IMR-90 (cell line): Measurements from ENCODE around the gene MCM3AP. TPM values are rescaled to one million over a fixed set of nuclear protein-coding genes. Genes with fewer than 3 reads are reported as not detected.

Source experiments
- ATAC-seq: fragments of 200-7000 bp; cut with Tn5 transposase; 2 replicates; pipeline ENCODE4 v1.9.1; 2020; ENCODE audit warnings: low read depth, mild to moderate bottlenecking, moderate library complexity
- BruUV-seq: library from RNA; stranded (reverse); fragments of 400-500 nt; replicated peaks from 2 replicates; lab custom pipeline; 2021; lab: Mats Ljungman, UMichigan
- CTCF ChIA-PET: fragments of 300-600 bp; formaldehyde crosslinking; extraction: SDS; loops from one replicate; lab custom pipeline; 2021; ENCODE audit warnings: antibody characterized with exemption; lab: Yijun Ruan, JAX
- POLR2A ChIA-PET: fragments of 300-600 bp; sonication (Branson Sonifier 250); formaldehyde crosslinking; loops from one replicate; lab custom pipeline; 2022; ENCODE audit warnings: antibody characterized with exemption; ENCODE audit not compliant: unreplicated experiment; lab: Charles Lee
- DNase-seq: peaks from one replicate; pipeline ENCODE4 v3.0.0; 2013
- H2AFZ ChIP-seq: replicated peaks from 2 replicates; pipeline ENCODE3; 2013; ENCODE audit warnings: low read length, mild to moderate bottlenecking; ENCODE audit not compliant: poor library complexity
- H2AK5ac ChIP-seq: 2 replicates; pipeline ENCODE4 v1.6.1; 2013; ENCODE audit warnings: low read depth, low read length, inconsistent platforms
- H2AK9ac ChIP-seq: replicated peaks from 2 replicates; pipeline ENCODE3; 2013; ENCODE audit warnings: mild to moderate bottlenecking, low read depth, low read length, moderate library complexity; ENCODE audit not compliant: poor library complexity
- H2BK120ac ChIP-seq: 2 replicates; pipeline ENCODE4 v1.6.1; 2013; ENCODE audit warnings: low read depth, low read length, inconsistent platforms
- H2BK15ac ChIP-seq: 3 replicates; pipeline ENCODE4 v1.6.1; 2013; ENCODE audit warnings: low read depth, low read length, inconsistent platforms
- H2BK20ac ChIP-seq: 2 replicates; pipeline ENCODE4 v1.6.1; 2013; ENCODE audit warnings: low read depth, mild to moderate bottlenecking, inconsistent platforms, low read length, moderate library complexity
- H2BK5ac ChIP-seq: 2 replicates; pipeline ENCODE4 v1.6.1; 2013; ENCODE audit warnings: mild to moderate bottlenecking, low read depth, low read length, inconsistent platforms; ENCODE audit not compliant: poor library complexity, severe bottlenecking
- H3K14ac ChIP-seq: replicated peaks from 2 replicates; pipeline ENCODE4 v1.6.1; 2013; ENCODE audit warnings: low read depth, low read length, inconsistent platforms
- H3K18ac ChIP-seq: 2 replicates; pipeline ENCODE4 v1.6.1; 2013; ENCODE audit warnings: low read depth, low read length, control low read depth
- H3K23ac ChIP-seq: 2 replicates; pipeline ENCODE4 v1.6.1; 2013; ENCODE audit warnings: low read depth, low read length, inconsistent platforms
- H3K27ac ChIP-seq: 2 replicates; pipeline ENCODE4 v1.5.1; 2013; ENCODE audit warnings: mild to moderate bottlenecking, control low read depth, low read length; ENCODE audit not compliant: insufficient read depth
- H3K27me3 ChIP-seq: 2 replicates; pipeline ENCODE4 v1.6.1; 2013; ENCODE audit warnings: low read length; ENCODE audit not compliant: control insufficient read depth, insufficient read depth
- H3K36me3 ChIP-seq: 2 replicates; pipeline ENCODE4 v1.6.1; 2013; ENCODE audit warnings: low read length, mixed read lengths; ENCODE audit not compliant: control insufficient read depth, insufficient read depth
- H3K4ac ChIP-seq: 2 replicates; pipeline ENCODE4 v1.6.1; 2013; ENCODE audit warnings: low read depth, low read length, inconsistent platforms
- H3K4me1 ChIP-seq: 2 replicates; pipeline ENCODE4 v1.6.1; 2013; ENCODE audit warnings: low read length, mixed read lengths; ENCODE audit not compliant: control insufficient read depth, insufficient read depth
- H3K4me2 ChIP-seq: 2 replicates; pipeline ENCODE4 v1.6.1; 2013; ENCODE audit warnings: low read depth, mild to moderate bottlenecking, control low read depth, low read length, moderate library complexity
- H3K4me3 ChIP-seq: 2 replicates; pipeline ENCODE4 v1.5.1; 2013; ENCODE audit warnings: low read depth, mild to moderate bottlenecking, control low read depth, low read length, moderate library complexity; ENCODE audit not compliant: insufficient read depth
- H3K56ac ChIP-seq: 2 replicates; pipeline ENCODE4 v1.6.1; 2013; ENCODE audit warnings: low read length, inconsistent platforms; ENCODE audit not compliant: insufficient read depth; ENCODE audit errors: extremely low read depth
- H3K79me1 ChIP-seq, 2 experiments: 2 replicates each; pipeline ENCODE4 v1.6.1; 2013; ENCODE audit warnings: low read length in 2 of 2, inconsistent platforms in 1 of 2, low read depth in 1 of 2
- H3K9ac ChIP-seq: 2 replicates; pipeline ENCODE4 v1.6.1; 2013; ENCODE audit warnings: low read depth, low read length, control low read depth
- H3K9me1 ChIP-seq: 2 replicates; pipeline ENCODE4 v1.6.1; 2013; ENCODE audit warnings: low read length, inconsistent platforms; ENCODE audit not compliant: insufficient read depth
- H3K9me3 ChIP-seq: 2 replicates; pipeline ENCODE4 v1.6.1; 2013; ENCODE audit warnings: low read length; ENCODE audit not compliant: control insufficient read depth, insufficient read depth
- H4K20me1 ChIP-seq: 2 replicates; pipeline ENCODE4 v1.6.1; 2013; ENCODE audit warnings: low read length, inconsistent platforms; ENCODE audit not compliant: insufficient read depth
- H4K5ac ChIP-seq: 2 replicates; pipeline ENCODE4 v1.6.1; 2013; ENCODE audit warnings: mild to moderate bottlenecking, low read depth, low read length, control low read depth
- H4K8ac ChIP-seq, 2 experiments: 2 replicates each; pipeline ENCODE4 v1.6.1; 2013; ENCODE audit warnings: low read depth in 2 of 2, low read length in 2 of 2, control low read depth in 1 of 2, inconsistent platforms in 1 of 2
- H4K91ac ChIP-seq: 2 replicates; pipeline ENCODE4 v1.6.1; 2013; ENCODE audit warnings: low read depth, low read length, inconsistent platforms; ENCODE audit not compliant: insufficient read depth
- BHLHE40 ChIP-seq: fragments of 150-350 bp; IDR thresholded peaks from 2 replicates; pipeline ENCODE4 v1.6.1; 2016; ENCODE audit warnings: mild to moderate bottlenecking, low read depth, low read length
- CEBPB ChIP-seq: IDR thresholded peaks from 2 replicates; pipeline ENCODE4 v1.6.1; 2012; ENCODE audit warnings: low read depth, low read length, improper control_type of control experiment
- CHD1 ChIP-seq: IDR thresholded peaks from 2 replicates; pipeline ENCODE4 v1.6.1; 2012; ENCODE audit warnings: low read depth, low read length, improper control_type of control experiment
- MAZ ChIP-seq: IDR thresholded peaks from 2 replicates; pipeline ENCODE4 v1.6.1; 2012; ENCODE audit warnings: low read depth, mild to moderate bottlenecking, low read length, improper control_type of control experiment, moderate library complexity, borderline replicate concordance
- MXI1 ChIP-seq: IDR thresholded peaks from 2 replicates; pipeline ENCODE4 v1.6.1; 2012; ENCODE audit warnings: low read depth, mild to moderate bottlenecking, low read length, moderate library complexity, borderline replicate concordance
- NFE2L2 ChIP-seq: fragments of 150-350 bp; IDR thresholded peaks from 2 replicates; pipeline ENCODE4 v1.6.1; 2016; ENCODE audit warnings: low read depth, mild to moderate bottlenecking, low read length
- POLR2A ChIP-seq: IDR thresholded peaks from 2 replicates; pipeline ENCODE4 v1.6.1; 2012; ENCODE audit warnings: mild to moderate bottlenecking, low read depth, low read length
- RAD21 ChIP-seq: IDR thresholded peaks from 2 replicates; pipeline ENCODE4 v1.6.1; 2012; ENCODE audit warnings: low read length, improper control_type of control experiment
- RFX5 ChIP-seq: IDR thresholded peaks from 2 replicates; pipeline ENCODE4 v1.8.0; 2012; ENCODE audit warnings: low read depth, mild to moderate bottlenecking, low read length, moderate library complexity
- USF2 ChIP-seq: fragments of 150-350 bp; IDR thresholded peaks from 2 replicates; pipeline ENCODE4 v1.6.1; 2017; ENCODE audit warnings: mild to moderate bottlenecking, antibody characterized with exemption, low read length, low read depth
- WGBS, 2 experiments: methylation state at CpG; one replicate each; pipeline versions ENCODE4 v1.1.5 to v1.1.7; 2013; ENCODE audit warnings: missing lambda C conversion rate in 2 of 2; ENCODE audit not compliant: insufficient read length in 1 of 2; ENCODE audit errors: extremely low coverage in 2 of 2; 5-methylcytosine and 5-hydroxymethylcytosine counted together
- dilution Hi-C: fragments of 300-500 bp; cut with HindIII; formaldehyde crosslinking; loops from one replicate; pipeline ENCODE4 v1.14.3; 2018; ENCODE audit warnings: low sequenced_read_pairs; ENCODE audit not compliant: unreplicated experiment
- in situ Hi-C: fragments of 300-500 bp; cut with MboI; formaldehyde crosslinking; loops from 3 replicates; pipeline ENCODE4 v1.14.3; 2019; ENCODE audit warnings: low sequenced_read_pairs, inconsistent platforms, mixed read lengths
- intact Hi-C: fragments of 100-400 bp; cut with micrococcal nuclease; formaldehyde crosslinking; loops from 2 replicates; pipeline ENCODE4 v1.10.0; 2022
- polyA plus RNA-seq, 3 experiments: library from polyadenylated mRNA; depleted of rRNA; stranded (reverse); fragments of >200 nt; gene quantifications; 2 replicates each; pipeline ENCODE4 v1.2.3, GENCODE V29; 2012; ENCODE audit warnings: low replicate concordance in 1 of 3
- total RNA-seq: library from RNA; depleted of rRNA; stranded (reverse); fragments of >200 nt; gene quantifications from 2 replicates; pipeline ENCODE4 v1.2.3, GENCODE V29; 2012
- TF ChIP-seq, protein P1 (sequence below): fragments of 150-350 bp; IDR thresholded peaks from 2 replicates; pipeline ENCODE4 v1.6.1; 2016; ENCODE audit warnings: low read depth, mild to moderate bottlenecking, low read length, moderate library complexity, borderline replicate concordance
- TF ChIP-seq, protein P2 (sequence below): conservative IDR thresholded peaks from 2 replicates; pipeline ENCODE4 v1.5.1; 2012; ENCODE audit warnings: mild to moderate bottlenecking, low read depth, low read length, improper control_type of control experiment

The MCM3AP gene
- total and polyA plus RNA-seq, 2 of the 4 experiments (the other 2 are of a cell fraction) = 46.5 to 63.1 TPM

GRCh38 chr21:46229923-46230260 is 55.5 kb downstream of the MCM3AP start:
- Histone ChIP-seq H2BK5ac (no peak overlapping the region), H3K4ac (peak overlapping the region; percentile 20; the same call in 1 of the 2 replicates), H4K8ac (no peak overlapping the region), H3K27me3 (no peaks in the 10 kb centered on the region), H2AK5ac (peak overlapping the region; percentile 56; the same call in 1 of the 2 replicates), H2BK120ac (0 out of 2 replicates have a peak overlapping the region, but pooled peaks have one; percentile 8), H3K4me2 (peak overlapping the region; percentile 97; the same call in 1 of the 2 replicates), H3K4me3 (no peak overlapping the region; the same call in 1 of the 2 replicates), H3K56ac (no peak overlapping the region), H3K27ac (no peak overlapping the region; the same call in 1 of the 2 replicates), H3K9me1 (peaks cover 13% of the 10 kb centered on the region), H3K36me3 (peaks cover 19% of the 10 kb centered on the region), H2BK20ac (no peak overlapping the region), H2BK15ac (no peak overlapping the region), H3K23ac (peak overlapping the region; percentile 55), H4K20me1 (peaks cover 19% of the 10 kb centered on the region; the same call in 1 of the 2 replicates), H2AFZ (peak overlapping the region; percentile 95), H3K79me1 (peaks cover 9 to 52% of the 10 kb centered on the region in 2 experiments; a peak in 3 of 4 replicates), H3K9me3 (no peaks in the 10 kb centered on the region), H3K4me1 (peaks cover 13% of the 10 kb centered on the region), H3K9ac (0 out of 2 replicates have a peak overlapping the region, but pooled peaks have one; percentile 87), H2AK9ac (peak overlapping the region; percentile 74), H4K91ac (no peak overlapping the region), H3K18ac (no peak overlapping the region), H4K5ac (0 out of 2 replicates have a peak overlapping the region, but pooled peaks have one; percentile 0), H3K14ac (0 out of 2 replicates have a peak overlapping the region, but pooled peaks have one; percentile 6)
- no peak for TF ChIP-seq USF2
- no peak for TF ChIP-seq POLR2A
- no peak for TF ChIP-seq CEBPB
- TF ChIP-seq BHLHE40 = no peak
- no peak for TF ChIP-seq RAD21
- TF ChIP-seq, protein P1, sequence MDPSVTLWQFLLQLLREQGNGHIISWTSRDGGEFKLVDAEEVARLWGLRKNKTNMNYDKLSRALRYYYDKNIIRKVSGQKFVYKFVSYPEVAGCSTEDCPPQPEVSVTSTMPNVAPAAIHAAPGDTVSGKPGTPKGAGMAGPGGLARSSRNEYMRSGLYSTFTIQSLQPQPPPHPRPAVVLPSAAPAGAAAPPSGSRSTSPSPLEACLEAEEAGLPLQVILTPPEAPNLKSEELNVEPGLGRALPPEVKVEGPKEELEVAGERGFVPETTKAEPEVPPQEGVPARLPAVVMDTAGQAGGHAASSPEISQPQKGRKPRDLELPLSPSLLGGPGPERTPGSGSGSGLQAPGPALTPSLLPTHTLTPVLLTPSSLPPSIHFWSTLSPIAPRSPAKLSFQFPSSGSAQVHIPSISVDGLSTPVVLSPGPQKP = no peak
- no peak for TF ChIP-seq RFX5
- TF ChIP-seq, protein P2, sequence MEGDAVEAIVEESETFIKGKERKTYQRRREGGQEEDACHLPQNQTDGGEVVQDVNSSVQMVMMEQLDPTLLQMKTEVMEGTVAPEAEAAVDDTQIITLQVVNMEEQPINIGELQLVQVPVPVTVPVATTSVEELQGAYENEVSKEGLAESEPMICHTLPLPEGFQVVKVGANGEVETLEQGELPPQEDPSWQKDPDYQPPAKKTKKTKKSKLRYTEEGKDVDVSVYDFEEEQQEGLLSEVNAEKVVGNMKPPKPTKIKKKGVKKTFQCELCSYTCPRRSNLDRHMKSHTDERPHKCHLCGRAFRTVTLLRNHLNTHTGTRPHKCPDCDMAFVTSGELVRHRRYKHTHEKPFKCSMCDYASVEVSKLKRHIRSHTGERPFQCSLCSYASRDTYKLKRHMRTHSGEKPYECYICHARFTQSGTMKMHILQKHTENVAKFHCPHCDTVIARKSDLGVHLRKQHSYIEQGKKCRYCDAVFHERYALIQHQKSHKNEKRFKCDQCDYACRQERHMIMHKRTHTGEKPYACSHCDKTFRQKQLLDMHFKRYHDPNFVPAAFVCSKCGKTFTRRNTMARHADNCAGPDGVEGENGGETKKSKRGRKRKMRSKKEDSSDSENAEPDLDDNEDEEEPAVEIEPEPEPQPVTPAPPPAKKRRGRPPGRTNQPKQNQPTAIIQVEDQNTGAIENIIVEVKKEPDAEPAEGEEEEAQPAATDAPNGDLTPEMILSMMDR = no peak
- no peak for TF ChIP-seq CHD1
- TF ChIP-seq MXI1 = no peak
- TF ChIP-seq NFE2L2 = no peak
- no peak for TF ChIP-seq MAZ
- dilution Hi-C loops (no loop called here), intact Hi-C loops (no loop called here), in situ Hi-C loops (no loop called here)
- no CpG with 5 or more reads among the region's 6 CpGs for WGBS, 2 experiments
- DNase-seq (no peak), ATAC-seq (no peak)
- ChIA-PET POLR2A (no interaction called here), CTCF (no interaction called here)
- no TSS peak for BruUV-seq
